AML-193 (cell line): ENCODE results near the gene UBAP1L.
"Not testable (repeated sequence)": the region's sequence is repeated elsewhere in the genome, so short reads cannot be mapped to it uniquely, and the experiment has no call there.

Experiments used
- DNase-seq, 2 experiments: peaks; one replicate each; lab custom pipeline; 2025; lab: John Stamatoyannopoulos, UW

Gene UBAP1L

GRCh38 chr15:65044724-65045481 is 70.1 kb downstream of the UBAP1L start, which contains the start of gene SLC51B:
TSS of gene SLC51B (plus strand) at chr15:65045387. CDS start at chr15:65050005, 4,618 bp downstream.
- DNase-seq = no peak

- DNase-seq = not testable (repeated sequence)
Measured at GRCh38 chr15:65044218-65044617, 70.8 kb downstream of the UBAP1L start.

GRCh38 chr15:65042776-65043327 is 72.1 kb downstream of the UBAP1L start:
- no peak for DNase-seq
